ENCODE measurements around the gene MT1A. TPM values are rescaled to one million over a fixed set of nuclear protein-coding genes. Genes with fewer than 3 reads are reported as not detected.

MT1A gene
- total and polyA plus RNA-seq, 5 donors: 1.6 to 73.4 (median 8.9) TPM

DNA sequence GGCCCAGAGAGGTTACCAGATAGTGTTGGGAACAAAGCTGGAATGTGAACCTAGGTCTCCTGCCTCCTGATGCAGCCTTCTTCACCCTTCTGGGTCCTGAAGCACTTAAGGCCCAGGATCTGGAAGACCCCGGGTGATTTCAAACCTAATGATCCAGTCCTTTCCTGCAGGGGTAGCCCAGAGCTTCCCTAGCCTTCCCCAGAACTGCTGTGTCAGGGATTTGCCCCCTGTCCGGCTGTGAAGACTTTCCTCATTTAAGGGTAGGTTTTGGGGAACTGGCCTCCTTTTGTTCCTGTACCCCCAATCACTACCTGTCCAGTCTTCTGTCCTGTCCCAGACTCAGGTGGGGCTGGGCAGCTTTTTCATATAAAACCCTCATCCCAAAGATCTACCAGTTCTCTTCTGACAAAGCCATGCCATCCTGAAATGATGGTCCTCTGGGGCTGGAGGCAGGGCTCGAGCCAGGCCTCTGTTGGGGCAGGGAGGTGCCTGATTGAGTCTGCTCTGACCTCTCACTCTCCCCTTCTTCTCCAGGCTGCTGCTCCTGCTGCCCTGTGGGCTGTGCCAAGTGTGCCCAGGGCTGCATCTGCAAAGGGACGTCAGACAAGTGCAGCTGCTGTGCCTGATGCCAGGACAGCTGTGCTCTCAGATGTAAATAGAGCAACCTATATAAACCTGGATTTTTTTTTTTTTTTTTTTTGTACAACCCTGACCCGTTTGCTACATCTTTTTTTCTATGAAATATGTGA, 45.1 kb downstream of the MT1A start:
- 81% methylated on average over 5 of the region's 5 CpGs for WGBS
- intact Hi-C loops (cut with DNase I): no loop called here
- H3K4me1 ChIP-seq (ENCODE audit: control insufficient read depth, insufficient read depth, low read length): peaks cover 19% of the 10 kb centered on the region
- DNase-seq (no peak), ATAC-seq (no peak)
- H3K27ac ChIP-seq (ENCODE audit: low read length): peak overlapping the region; percentile 87
- H3K27me3 ChIP-seq (ENCODE audit: control insufficient read depth, insufficient read depth): no peaks in the 10 kb centered on the region
- peak overlapping the region; percentile 77 for H3K4me3 ChIP-seq (ENCODE audit: low read length)
- H3K9me3 ChIP-seq (ENCODE audit: control insufficient read depth, low read length): no peaks in the 10 kb centered on the region

GRCh38 chr16:56684256-56684925, 45.9 kb downstream of the MT1A start:
- ATAC-seq: no peak
- Histone ChIP-seq H3K27me3 (ENCODE audit: control insufficient read depth, insufficient read depth) (no peaks in the 10 kb centered on the region), H3K4me3 (ENCODE audit: low read length) (no peak overlapping the region), H3K4me1 (ENCODE audit: control insufficient read depth, insufficient read depth, low read length) (peaks cover 19% of the 10 kb centered on the region), H3K9me3 (ENCODE audit: control insufficient read depth, low read length) (no peaks in the 10 kb centered on the region), H3K27ac (ENCODE audit: low read length) (peak overlapping the region; percentile 69)
- WGBS: 67% methylated on average over 4 of the region's 4 CpGs
- intact Hi-C loops (cut with DNase I): no loop called here
- no peak for DNase-seq

DNA sequence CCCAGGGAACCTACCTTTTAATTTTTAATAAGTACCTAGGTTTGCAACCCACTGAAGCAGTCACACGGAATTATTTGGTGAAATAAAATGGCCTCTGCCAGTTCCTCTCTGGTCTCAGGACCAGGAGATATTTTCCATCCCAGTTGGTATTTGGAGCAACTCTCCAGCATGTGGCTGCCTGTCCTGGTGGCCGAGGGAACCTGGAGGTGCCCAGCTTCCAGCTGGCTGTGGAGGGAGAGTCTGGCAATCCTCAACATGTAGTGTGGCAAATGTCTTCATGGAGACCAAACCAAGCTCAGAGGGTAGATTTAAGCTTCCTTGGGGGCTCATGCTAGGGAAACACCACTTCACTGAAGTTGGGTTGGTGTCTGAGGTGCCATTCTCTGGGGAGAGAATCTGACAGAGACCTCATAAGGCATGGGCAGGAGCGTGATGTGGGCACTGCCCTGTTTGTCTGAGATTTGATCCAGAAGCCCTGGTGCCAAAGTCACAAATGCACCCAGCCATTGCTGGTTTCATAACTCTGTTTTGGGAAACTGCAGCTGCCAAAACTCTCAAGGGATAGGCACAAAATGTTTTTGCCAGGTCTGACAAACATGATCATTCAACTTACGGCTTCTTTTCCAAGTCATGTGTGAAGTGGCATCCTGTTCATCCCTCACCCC, 46.6 kb downstream of the MT1A start:
- no peak for ATAC-seq
- peak in 1 of 3 donors; percentile 36 for DNase-seq
- no peak overlapping the region for H3K4me3 ChIP-seq (ENCODE audit: low read length)

DNA sequence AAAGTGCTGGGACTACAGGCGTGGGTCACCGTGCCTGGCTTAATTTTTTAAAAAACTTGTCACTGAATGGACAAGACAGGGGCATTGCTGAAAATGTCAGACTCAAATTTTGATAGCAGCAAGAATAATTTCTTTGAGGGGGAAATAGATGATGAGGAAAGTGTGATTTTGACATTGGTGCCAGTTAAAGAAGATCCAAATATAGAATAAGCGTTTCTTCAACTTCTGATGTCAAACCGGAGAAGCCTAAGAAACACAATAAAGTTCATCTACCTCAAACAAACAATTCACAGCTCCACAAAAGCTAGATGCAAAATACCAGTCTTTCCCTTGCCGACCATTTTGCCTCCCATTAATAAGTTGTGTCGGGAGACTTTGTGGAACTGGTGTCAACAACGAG, 48.3 kb downstream of the MT1A start:
- H3K27me3 ChIP-seq (ENCODE audit: control insufficient read depth, insufficient read depth): no peaks in the 10 kb centered on the region
- no peak overlapping the region for H3K4me3 ChIP-seq (ENCODE audit: low read length)
- ATAC-seq (no peak), DNase-seq (no peak)
- peaks cover 19% of the 10 kb centered on the region for H3K4me1 ChIP-seq (ENCODE audit: control insufficient read depth, insufficient read depth, low read length)
- intact Hi-C loops (cut with DNase I): no loop called here
- no peaks in the 10 kb centered on the region for H3K9me3 ChIP-seq (ENCODE audit: control insufficient read depth, low read length)
- 96% methylated on average over 7 of the region's 7 CpGs for WGBS
- no peak overlapping the region for H3K27ac ChIP-seq (ENCODE audit: low read length)

More for the DNA sequence above, 46.6 kb downstream of the MT1A start:
- intact Hi-C loops (cut with DNase I): no loop called here
- Histone ChIP-seq H3K9me3 (ENCODE audit: control insufficient read depth, low read length) (no peaks in the 10 kb centered on the region), H3K27me3 (ENCODE audit: control insufficient read depth, insufficient read depth) (no peaks in the 10 kb centered on the region), H3K4me1 (ENCODE audit: control insufficient read depth, insufficient read depth, low read length) (peaks cover 19% of the 10 kb centered on the region), H3K27ac (ENCODE audit: low read length) (peak overlapping the region; percentile 80)
- WGBS: 69% methylated on average over 4 of the region's 4 CpGs

DNA sequence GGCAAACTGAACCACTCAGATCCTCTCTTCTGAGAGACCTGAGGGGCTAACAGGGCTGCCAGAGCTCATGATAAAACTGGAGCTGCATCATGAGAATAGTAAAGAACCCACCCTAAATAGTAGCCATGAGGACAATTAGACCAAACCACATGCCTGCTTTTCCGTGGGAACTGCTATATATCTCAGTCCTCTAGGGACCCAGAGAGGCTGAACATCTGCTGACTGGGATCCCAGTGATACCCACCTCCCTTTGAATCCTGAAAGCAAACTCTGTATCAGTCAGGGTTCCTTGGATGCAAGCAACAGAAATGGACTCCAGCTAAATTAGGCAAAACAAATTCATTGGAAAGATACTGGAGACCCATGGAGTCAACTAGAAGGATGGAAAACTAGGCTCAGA, 50.3 kb downstream of the MT1A start:
- Histone ChIP-seq H3K4me1 (ENCODE audit: control insufficient read depth, insufficient read depth, low read length) (peaks cover 11% of the 10 kb centered on the region), H3K27me3 (ENCODE audit: control insufficient read depth, insufficient read depth) (no peaks in the 10 kb centered on the region), H3K4me3 (ENCODE audit: low read length) (no peak overlapping the region), H3K9me3 (ENCODE audit: control insufficient read depth, low read length) (no peaks in the 10 kb centered on the region), H3K27ac (ENCODE audit: low read length) (no peak overlapping the region)
- DNase-seq (no peak), ATAC-seq (no peak)
- WGBS: 33% methylated on average over 1 of the region's 1 CpG
- intact Hi-C loops (cut with DNase I): no loop called here

DNA sequence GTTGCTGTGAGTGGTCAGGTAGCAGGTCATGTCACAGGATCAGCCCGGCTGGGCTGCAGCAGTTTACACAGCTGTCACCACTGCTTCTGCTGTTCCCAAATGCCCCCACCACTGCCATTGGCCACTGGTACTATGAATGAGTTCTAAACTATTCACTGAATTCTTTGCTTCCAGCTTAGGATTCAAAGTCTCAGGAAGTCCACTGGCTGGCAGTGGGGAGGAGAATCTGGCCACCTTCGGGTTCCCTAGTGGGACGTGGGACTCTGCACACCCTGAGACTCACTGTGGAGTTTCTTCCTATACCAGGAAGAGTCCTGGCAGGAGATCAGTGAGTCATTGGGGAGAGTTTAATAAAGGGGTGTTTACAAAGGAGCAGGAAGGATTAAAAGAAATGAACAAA, 50.7 kb downstream of the MT1A start:
- Histone ChIP-seq H3K9me3 (ENCODE audit: control insufficient read depth, low read length) (no peaks in the 10 kb centered on the region), H3K27ac (ENCODE audit: low read length) (no peak overlapping the region), H3K4me1 (ENCODE audit: control insufficient read depth, insufficient read depth, low read length) (peaks cover 9% of the 10 kb centered on the region), H3K27me3 (ENCODE audit: control insufficient read depth, insufficient read depth) (no peaks in the 10 kb centered on the region), H3K4me3 (ENCODE audit: low read length) (no peak overlapping the region)
- intact Hi-C loops (cut with DNase I): no loop called here
- DNase-seq: no peak
- ATAC-seq: no peak
- WGBS: 72% methylated on average over 3 of the region's 3 CpGs

Other genes starting within 250 kb of the MT1A start
- gene AMFR, start 213.1 kb upstream of the MT1A start, total RNA-seq: 100 to 1,000 TPM in 1 of 4 donors, 10 to 100 TPM in 3; 88.7 to 103 (median 93.5) TPM
- 52.3 TPM for gene AMFR, start 213.1 kb upstream of the MT1A start, polyA plus RNA-seq
- gene NUDT21, start 187.3 kb upstream of the MT1A start, total RNA-seq: 10 to 100 TPM; 72.9 to 80.7 (median 75.2) TPM
- 23.0 TPM for gene NUDT21, start 187.3 kb upstream of the MT1A start, polyA plus RNA-seq
- 10 to 100 TPM; 28.4 to 32.8 (median 30.2) TPM for gene OGFOD1, start 187.1 kb upstream of the MT1A start, total RNA-seq
- 15.5 TPM for gene OGFOD1, start 187.1 kb upstream of the MT1A start, polyA plus RNA-seq
- 10 to 100 TPM; 31.4 to 55.9 (median 39.8) TPM for gene BBS2, start 118.6 kb upstream of the MT1A start, total RNA-seq
- 37.7 TPM for gene BBS2, start 118.6 kb upstream of the MT1A start, polyA plus RNA-seq
- gene MT4, start 73.6 kb upstream of the MT1A start, total RNA-seq: not detected
- gene MT4, start 73.6 kb upstream of the MT1A start, polyA plus RNA-seq: not detected
- gene MT3, start 49.1 kb upstream of the MT1A start, total RNA-seq: 1 to 10 TPM; 2.0 to 6.1 (median 3.3) TPM
- 24.7 TPM for gene MT3, start 49.1 kb upstream of the MT1A start, polyA plus RNA-seq
- 100 to 1,000 TPM in 1 of 4 donors, 10 to 100 TPM in 3; 55.6 to 154 (median 83.4) TPM for gene MT2A, start 30.1 kb upstream of the MT1A start, total RNA-seq
- 140 TPM for gene MT2A, start 30.1 kb upstream of the MT1A start, polyA plus RNA-seq
- gene MT1E, start 12.9 kb upstream of the MT1A start, total RNA-seq: 10 to 100 TPM; 58.7 to 88.4 (median 68.4) TPM
- 129 TPM for gene MT1E, start 12.9 kb upstream of the MT1A start, polyA plus RNA-seq
- gene MT1M, start 6.0 kb upstream of the MT1A start, total RNA-seq: 10 to 100 TPM in 1 of 4 donors, 1 to 10 TPM in 3; 3.0 to 26.7 (median 6.6) TPM
- 18.0 TPM for gene MT1M, start 6.0 kb upstream of the MT1A start, polyA plus RNA-seq
- gene MT1B, start 13.2 kb downstream of the MT1A start, total RNA-seq: not detected
- not detected for gene MT1B, start 13.2 kb downstream of the MT1A start, polyA plus RNA-seq
- 1 to 10 TPM; 1.3 to 3.9 (median 2.7) TPM for gene MT1F, start 19.3 kb downstream of the MT1A start, total RNA-seq
- 3.7 TPM for gene MT1F, start 19.3 kb downstream of the MT1A start, polyA plus RNA-seq
- gene MT1G, start 29.4 kb downstream of the MT1A start, total RNA-seq: 1 to 10 TPM in 1 of 4 donors, under 1 TPM in 1, not detected in 2; 0.71 to 1.1 TPM
- gene MT1G, start 29.4 kb downstream of the MT1A start, polyA plus RNA-seq: 8.0 TPM
- not detected for gene MT1H, start 31.1 kb downstream of the MT1A start, total RNA-seq
- not detected for gene MT1H, start 31.1 kb downstream of the MT1A start, polyA plus RNA-seq
- gene MT1X, start 43.8 kb downstream of the MT1A start, total RNA-seq: 100 to 1,000 TPM in 3 of 4 donors, 10 to 100 TPM in 1; 75.7 to 367 (median 180) TPM
- 287 TPM for gene MT1X, start 43.8 kb downstream of the MT1A start, polyA plus RNA-seq
- 10 to 100 TPM; 26.7 to 36.0 (median 30.4) TPM for gene NUP93, start 91.5 kb downstream of the MT1A start, total RNA-seq
- 18.9 TPM for gene NUP93, start 91.5 kb downstream of the MT1A start, polyA plus RNA-seq
- not detected for gene SLC12A3, start 226.5 kb downstream of the MT1A start, total RNA-seq
- gene SLC12A3, start 226.5 kb downstream of the MT1A start, polyA plus RNA-seq: not detected